Caco-2 (cell line): ENCODE results near the gene ZDHHC14. TPM values are rescaled to one million over a fixed set of nuclear protein-coding genes. Genes with fewer than 3 reads are reported as not detected.

Experiments used
- BruUV-seq: library from RNA; stranded (reverse); fragments of 400-500 nt; replicated peaks from 2 replicates; lab custom pipeline; 2021; lab: Mats Ljungman, UMichigan
- CTCF ChIA-PET: fragments of 300-600 bp; sonication (Branson Sonifier 250); formaldehyde crosslinking; loops from one replicate; lab custom pipeline; 2022; ENCODE audit warnings: antibody characterized with exemption; lab: Charles Lee
- POLR2A ChIA-PET: fragments of 300-600 bp; sonication (Branson Sonifier 250); formaldehyde crosslinking; loops from one replicate; lab custom pipeline; 2022; ENCODE audit warnings: antibody characterized with exemption; lab: Charles Lee
- DNase-seq, 2 experiments: peaks; one replicate each; pipeline versions ENCODE4 v3.0.0 to v3.0.0-alpha.2; 2020 to 2022
- H3K27me3 ChIP-seq: replicated peaks from 2 replicates; pipeline ENCODE4 v1.6.0; 2011; ENCODE audit warnings: low read length; ENCODE audit not compliant: control insufficient read depth, insufficient read depth
- H3K36me3 ChIP-seq: 2 replicates; pipeline ENCODE4 v1.5.1; 2011; ENCODE audit warnings: low read length; ENCODE audit not compliant: control insufficient read depth, insufficient read depth
- H3K4me1 ChIP-seq: fragments of 250-450 bp; sonication (Bioruptor Pico); 2 replicates; pipeline ENCODE4 v1.5.1; 2020; ENCODE audit warnings: mild to moderate bottlenecking
- H3K4me3 ChIP-seq: 2 replicates; pipeline ENCODE4 v1.5.1; 2011; ENCODE audit warnings: low read depth, mild to moderate bottlenecking, control low read depth, low read length
- H3K9me3 ChIP-seq: fragments of 250-450 bp; sonication (Bioruptor Pico); 2 replicates; pipeline ENCODE4 v1.5.1; 2020; ENCODE audit warnings: mild to moderate bottlenecking, moderate library complexity
- H3K27ac Mint-ChIP-seq: one replicate; pipeline ENCODE4 v1.8.0; 2022; ENCODE audit warnings: mixed read lengths; ENCODE audit not compliant: unreplicated experiment
- H3K27me3 Mint-ChIP-seq: one replicate; pipeline ENCODE4 v1.8.0; 2022; ENCODE audit warnings: mixed read lengths; ENCODE audit not compliant: insufficient read depth, unreplicated experiment
- H3K36me3 Mint-ChIP-seq: one replicate; pipeline ENCODE4 v1.8.0; 2022; ENCODE audit warnings: mild to moderate bottlenecking, mixed read lengths; ENCODE audit not compliant: insufficient read depth, unreplicated experiment
- H3K4me1 Mint-ChIP-seq: one replicate; pipeline ENCODE4 v1.8.0; 2022; ENCODE audit warnings: low read depth, mixed read lengths; ENCODE audit not compliant: unreplicated experiment
- H3K4me3 Mint-ChIP-seq: one replicate; pipeline ENCODE4 v1.8.0; 2022; ENCODE audit warnings: mild to moderate bottlenecking, moderate library complexity, mixed read lengths; ENCODE audit not compliant: unreplicated experiment
- H3K9me3 Mint-ChIP-seq: one replicate; pipeline ENCODE4 v1.8.0; 2022; ENCODE audit warnings: mixed read lengths; ENCODE audit not compliant: unreplicated experiment
- intact Hi-C: fragments of 100-400 bp; cut with micrococcal nuclease; formaldehyde crosslinking; loops from one replicate; pipeline ENCODE4 v1.10.0; 2022; ENCODE audit not compliant: unreplicated experiment
- total RNA-seq: library from RNA; stranded (reverse); gene quantifications from 2 replicates; pipeline ENCODE4 v1.2.3, GENCODE V29; 2022
- TF ChIP-seq, protein P1 (sequence below), 2 experiments: fragments of 200-600 bp in 1 of 2; IDR thresholded peaks; 1 replicate in 1 of 2; 2 replicates in 1 of 2; pipeline versions ENCODE4 v1.5.1 to v1.8.0; 2011 to 2022; ENCODE audit warnings: antibody characterized with exemption in 1 of 2, control low read depth in 1 of 2, inconsistent platforms in 1 of 2, low read depth in 1 of 2, low read length in 1 of 2, mild to moderate bottlenecking in 1 of 2, moderate library complexity in 1 of 2; ENCODE audit not compliant: insufficient read depth in 1 of 2, severe bottlenecking in 1 of 2, unreplicated experiment in 1 of 2

Gene ZDHHC14
- total RNA-seq, 1 experiment from 2014 or later, result 22.1 TPM

DNA sequence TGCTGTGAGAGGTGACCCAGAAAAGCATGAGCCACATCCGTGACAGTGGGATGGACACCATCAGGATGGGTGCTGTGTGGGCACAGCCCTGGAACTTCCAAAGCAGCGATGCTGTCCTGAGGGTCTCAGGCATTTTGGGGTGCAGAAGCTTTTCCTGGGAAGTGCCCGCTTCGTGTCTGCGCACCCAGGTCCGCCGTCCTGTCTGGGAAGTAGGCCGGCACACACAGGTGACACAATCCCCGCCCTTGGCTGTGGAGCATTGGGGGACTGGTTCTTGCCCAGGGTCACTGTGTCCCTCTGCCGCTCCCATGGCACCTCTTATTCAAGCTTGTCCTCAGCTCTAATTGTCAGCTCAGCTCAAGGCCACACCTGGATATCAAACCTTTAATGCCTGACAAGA is 112.6 kb downstream of the ZDHHC14 start:
- H3K4me3 Mint-ChIP-seq, result no peak overlapping the region
- Histone ChIP-seq H3K9me3 (no peaks in the 10 kb centered on the region), H3K4me3 (no peak overlapping the region), H3K27me3 (no peaks in the 10 kb centered on the region), H3K4me1 (no peaks in the 10 kb centered on the region), H3K36me3 (no peaks in the 10 kb centered on the region)
- H3K27ac Mint-ChIP-seq, result no peak overlapping the region
- TF ChIP-seq, protein P1, sequence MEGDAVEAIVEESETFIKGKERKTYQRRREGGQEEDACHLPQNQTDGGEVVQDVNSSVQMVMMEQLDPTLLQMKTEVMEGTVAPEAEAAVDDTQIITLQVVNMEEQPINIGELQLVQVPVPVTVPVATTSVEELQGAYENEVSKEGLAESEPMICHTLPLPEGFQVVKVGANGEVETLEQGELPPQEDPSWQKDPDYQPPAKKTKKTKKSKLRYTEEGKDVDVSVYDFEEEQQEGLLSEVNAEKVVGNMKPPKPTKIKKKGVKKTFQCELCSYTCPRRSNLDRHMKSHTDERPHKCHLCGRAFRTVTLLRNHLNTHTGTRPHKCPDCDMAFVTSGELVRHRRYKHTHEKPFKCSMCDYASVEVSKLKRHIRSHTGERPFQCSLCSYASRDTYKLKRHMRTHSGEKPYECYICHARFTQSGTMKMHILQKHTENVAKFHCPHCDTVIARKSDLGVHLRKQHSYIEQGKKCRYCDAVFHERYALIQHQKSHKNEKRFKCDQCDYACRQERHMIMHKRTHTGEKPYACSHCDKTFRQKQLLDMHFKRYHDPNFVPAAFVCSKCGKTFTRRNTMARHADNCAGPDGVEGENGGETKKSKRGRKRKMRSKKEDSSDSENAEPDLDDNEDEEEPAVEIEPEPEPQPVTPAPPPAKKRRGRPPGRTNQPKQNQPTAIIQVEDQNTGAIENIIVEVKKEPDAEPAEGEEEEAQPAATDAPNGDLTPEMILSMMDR (IDR thresholded peaks at IDR 0.05; ENCODE audit: insufficient read depth in 1 of 2, low read depth in 1 of 2, low read length in 1 of 2, severe bottlenecking in 1 of 2, unreplicated experiment in 1 of 2), result no peak
- ChIA-PET POLR2A (no interaction called here), CTCF (no interaction called here)
- H3K27me3 Mint-ChIP-seq, result no peaks in the 10 kb centered on the region
- no TSS peak for BruUV-seq
- peaks cover 14% of the 10 kb centered on the region for H3K4me1 Mint-ChIP-seq
- H3K36me3 Mint-ChIP-seq, result peaks cover 19% of the 10 kb centered on the region
- no peaks in the 10 kb centered on the region for H3K9me3 Mint-ChIP-seq
- DNase-seq, result no peak
- intact Hi-C loops, result no loop called here

DNA sequence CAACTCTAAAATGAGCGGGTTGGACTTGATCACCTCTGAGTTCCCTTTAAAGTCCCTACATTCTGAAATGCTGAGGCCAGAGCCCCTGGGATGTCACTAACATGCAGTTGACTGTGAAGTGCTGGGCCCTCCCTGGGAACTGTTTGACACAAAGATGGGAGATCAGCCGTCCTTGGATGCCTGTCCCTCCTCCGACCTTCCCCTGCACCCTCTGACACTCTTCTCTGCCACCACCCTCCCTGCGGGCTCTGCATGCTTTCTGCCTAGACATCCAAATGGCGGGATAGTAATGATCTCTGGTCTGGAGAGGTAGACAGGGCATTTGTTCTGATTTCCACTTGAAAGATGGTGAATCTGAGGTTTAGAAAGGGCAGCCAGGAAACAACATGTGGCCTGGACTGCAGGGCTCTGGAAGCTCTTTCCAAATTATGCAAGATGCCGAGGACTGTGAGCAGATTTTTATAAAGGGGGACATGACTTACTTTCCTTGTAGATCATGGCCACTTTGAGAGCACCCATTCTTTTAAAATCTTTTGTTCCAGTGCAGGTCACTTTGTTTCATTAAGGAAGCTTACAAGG is 113.2 kb downstream of the ZDHHC14 start:
- Mint-ChIP-seq H3K27me3 (no peaks in the 10 kb centered on the region), H3K36me3 (peaks cover 19% of the 10 kb centered on the region), H3K4me3 (no peak overlapping the region), H3K27ac (no peak overlapping the region), H3K4me1 (peaks cover 11% of the 10 kb centered on the region), H3K9me3 (no peaks in the 10 kb centered on the region)
- BruUV-seq, result no TSS peak
- Histone ChIP-seq H3K27me3 (no peaks in the 10 kb centered on the region), H3K9me3 (no peaks in the 10 kb centered on the region), H3K4me3 (no peak overlapping the region), H3K36me3 (no peaks in the 10 kb centered on the region), H3K4me1 (no peaks in the 10 kb centered on the region)
- DNase-seq, result no peak
- ChIA-PET CTCF (interaction anchor here (0.6 kb wide), 1 partner anchor 108 kb away, joined by 3 read pairs; no protein-coding TSS in a partner anchor), POLR2A (no interaction called here)
- intact Hi-C loops, result no loop called here
- TF ChIP-seq, protein P1 (IDR thresholded peaks at IDR 0.05; ENCODE audit: insufficient read depth in 1 of 2, low read depth in 1 of 2, low read length in 1 of 2, severe bottlenecking in 1 of 2, unreplicated experiment in 1 of 2), result no peak

DNA sequence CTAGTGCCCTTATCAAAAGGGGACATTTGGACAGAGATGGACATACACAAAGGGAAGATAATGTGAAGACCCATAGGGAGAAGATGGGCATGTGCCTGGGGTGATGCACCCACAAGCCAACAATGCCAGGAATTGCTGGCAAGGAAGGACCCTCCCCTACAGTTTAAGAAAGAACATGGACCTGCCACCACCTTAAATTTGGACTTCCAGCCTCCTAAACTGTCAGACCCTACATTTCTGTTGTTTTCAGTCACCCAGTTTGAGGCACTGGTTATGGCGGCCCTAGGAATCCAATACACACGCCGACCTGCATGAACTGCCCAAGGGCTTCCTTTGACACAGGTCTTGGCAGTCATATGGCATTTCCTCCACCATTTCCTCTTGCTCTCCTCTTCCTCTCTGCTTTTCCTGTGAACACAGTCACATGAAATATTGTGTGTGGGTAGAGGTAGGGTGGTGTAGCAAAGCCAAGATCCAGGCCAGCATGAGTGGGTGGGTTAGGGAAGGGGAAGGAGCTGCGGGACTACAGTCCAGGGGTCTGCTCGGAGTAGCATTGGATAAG is 115.6 kb downstream of the ZDHHC14 start:
- Mint-ChIP-seq H3K27me3 (no peaks in the 10 kb centered on the region), H3K4me1 (peaks cover 4% of the 10 kb centered on the region), H3K27ac (no peak overlapping the region), H3K9me3 (peaks cover 10% of the 10 kb centered on the region), H3K4me3 (no peak overlapping the region), H3K36me3 (peaks cover 19% of the 10 kb centered on the region)
- no peak for DNase-seq
- POLR2A ChIA-PET, result no interaction called here
- BruUV-seq, result no TSS peak
- TF ChIP-seq, protein P1 (IDR thresholded peaks at IDR 0.05; ENCODE audit: insufficient read depth in 1 of 2, low read depth in 1 of 2, low read length in 1 of 2, severe bottlenecking in 1 of 2, unreplicated experiment in 1 of 2), result no peak
- CTCF ChIA-PET, result no interaction called here
- H3K27me3 ChIP-seq, result no peaks in the 10 kb centered on the region
- no peaks in the 10 kb centered on the region; the same call in 1 of the 2 replicates for H3K9me3 ChIP-seq
- H3K4me1 ChIP-seq, result no peaks in the 10 kb centered on the region
- H3K4me3 ChIP-seq, result no peak overlapping the region
- intact Hi-C loops, result no loop called here
- no peaks in the 10 kb centered on the region for H3K36me3 ChIP-seq
